GM19468 (cell line): ENCODE data around the gene ZMIZ2.

ENCODE experiments used
- ATAC-seq: cut with Tn5 transposase; IDR thresholded peaks from one replicate; pipeline ENCODE4 v1.9.1; 2021; ENCODE audit warnings: mild to moderate bottlenecking, moderate library complexity, moderate number of reproducible peaks; ENCODE audit not compliant: unreplicated experiment; ENCODE audit errors: extremely low read depth

Gene ZMIZ2

DNA sequence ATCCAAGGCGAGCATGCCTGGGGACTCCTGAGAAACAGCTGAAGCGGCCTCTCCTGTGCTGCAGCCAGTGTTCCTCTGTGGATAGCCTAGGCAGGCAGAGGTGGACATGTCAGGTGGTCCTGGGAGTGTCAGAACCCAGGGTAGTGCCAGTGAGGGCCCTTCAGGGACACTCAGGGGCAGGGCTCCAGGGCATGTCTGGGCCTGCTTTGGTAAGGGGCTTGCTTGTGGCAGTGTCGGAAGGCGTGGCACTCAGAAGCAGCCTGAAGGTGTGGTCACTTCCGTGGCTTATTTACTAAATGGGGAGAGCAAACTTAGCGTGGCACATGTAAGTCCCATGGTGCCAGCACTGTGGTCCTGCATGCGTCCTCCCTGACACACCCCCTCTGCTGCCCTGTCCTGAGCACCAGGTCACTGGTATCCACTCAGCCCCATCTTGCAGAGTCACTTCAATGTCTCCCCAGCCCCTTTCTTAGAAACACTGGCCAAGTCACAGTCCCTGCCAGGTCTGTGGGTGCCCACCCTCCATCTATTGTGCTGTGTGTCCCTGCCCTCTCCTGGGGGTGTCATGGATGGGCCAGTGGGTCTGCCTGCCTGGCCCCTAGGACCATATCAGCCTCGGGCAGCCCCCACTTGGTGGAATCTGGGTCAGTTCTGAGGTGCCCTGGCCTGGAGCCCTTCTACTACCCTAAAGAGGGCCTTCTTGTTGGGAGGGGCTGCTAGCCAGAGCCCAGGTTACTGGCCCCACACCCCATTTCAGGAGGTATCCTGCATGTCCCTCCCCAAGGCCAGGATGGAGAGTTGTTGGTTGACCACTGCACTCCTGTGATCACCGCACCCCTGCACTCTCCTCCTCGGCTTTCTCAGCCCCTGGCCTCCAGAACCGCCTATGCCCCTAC lies 6.4 kb downstream of the ZMIZ2 start:
- no peak for ATAC-seq

DNA sequence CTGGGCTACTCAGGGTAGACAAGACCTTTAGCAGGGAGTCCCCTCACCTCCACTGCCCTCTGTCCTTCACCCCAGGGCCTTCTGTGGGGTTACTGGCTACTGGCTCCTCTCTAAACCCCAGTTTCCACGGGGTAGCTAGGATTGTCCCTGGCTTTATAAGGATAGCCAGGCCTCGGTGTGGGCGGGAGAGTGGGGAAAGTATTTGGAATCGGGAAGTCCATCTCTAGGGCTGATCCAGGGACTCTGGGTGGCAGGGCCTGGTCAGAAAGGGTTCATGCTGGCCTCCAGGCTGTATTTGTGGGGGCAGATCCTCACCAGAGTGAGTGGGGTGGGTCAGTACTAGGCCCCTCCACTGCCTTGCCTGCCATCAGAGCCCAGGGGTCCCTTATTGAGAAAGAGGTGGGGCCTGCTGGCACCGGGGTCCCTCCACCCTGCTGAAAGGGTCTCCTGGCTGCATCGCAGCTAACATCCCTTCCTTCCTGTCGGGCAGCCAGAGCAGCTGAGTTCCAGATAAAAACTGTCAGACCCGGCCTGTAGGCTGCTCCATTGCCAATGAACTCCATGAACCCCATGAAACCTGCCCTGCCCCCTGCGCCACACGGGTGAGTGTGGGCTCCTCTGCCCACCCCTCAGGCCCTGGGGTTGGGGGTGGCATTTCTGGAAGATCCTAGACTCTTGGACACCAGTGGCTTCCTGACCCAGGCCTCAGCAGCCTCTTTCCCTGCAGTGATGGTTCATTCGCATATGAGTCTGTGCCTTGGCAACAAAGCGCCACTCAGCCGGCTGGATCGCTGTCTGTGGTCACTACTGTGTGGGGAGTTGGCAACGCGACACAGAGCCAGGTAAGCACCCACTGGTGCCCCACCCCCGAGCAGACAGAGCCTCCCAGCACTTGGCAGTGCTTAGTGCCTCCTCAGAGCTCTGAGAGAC lies 7.3 kb downstream of the ZMIZ2 start:
- ATAC-seq = no peak

DNA sequence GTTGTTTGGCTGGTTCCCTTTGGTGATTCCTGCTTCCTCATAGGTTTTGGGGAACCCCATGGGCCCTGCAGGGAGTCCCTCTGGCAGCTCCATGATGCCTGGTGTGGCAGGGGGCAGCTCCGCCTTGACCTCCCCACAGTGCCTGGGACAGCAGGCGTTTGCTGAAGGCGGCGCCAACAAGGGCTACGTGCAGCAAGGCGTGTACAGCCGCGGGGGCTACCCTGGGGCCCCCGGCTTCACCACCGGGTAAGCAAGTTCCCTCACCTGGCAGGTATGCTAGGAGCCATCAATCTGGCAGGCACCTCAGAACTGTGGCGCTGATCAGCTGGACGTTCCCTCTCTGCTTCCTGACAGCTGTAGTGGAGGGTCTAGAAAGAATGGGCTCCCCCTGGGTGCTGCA lies 8.3 kb downstream of the ZMIZ2 start:
- ATAC-seq = no peak

- no peak for ATAC-seq
Measured at GRCh38 chr7:44757311-44757710, 8.7 kb downstream of the ZMIZ2 start.

- no peak for ATAC-seq
Measured at GRCh38 chr7:44757739-44758138, 9.1 kb downstream of the ZMIZ2 start.

- ATAC-seq = no peak
Measured at GRCh38 chr7:44759246-44759645, 10.6 kb downstream of the ZMIZ2 start.

DNA sequence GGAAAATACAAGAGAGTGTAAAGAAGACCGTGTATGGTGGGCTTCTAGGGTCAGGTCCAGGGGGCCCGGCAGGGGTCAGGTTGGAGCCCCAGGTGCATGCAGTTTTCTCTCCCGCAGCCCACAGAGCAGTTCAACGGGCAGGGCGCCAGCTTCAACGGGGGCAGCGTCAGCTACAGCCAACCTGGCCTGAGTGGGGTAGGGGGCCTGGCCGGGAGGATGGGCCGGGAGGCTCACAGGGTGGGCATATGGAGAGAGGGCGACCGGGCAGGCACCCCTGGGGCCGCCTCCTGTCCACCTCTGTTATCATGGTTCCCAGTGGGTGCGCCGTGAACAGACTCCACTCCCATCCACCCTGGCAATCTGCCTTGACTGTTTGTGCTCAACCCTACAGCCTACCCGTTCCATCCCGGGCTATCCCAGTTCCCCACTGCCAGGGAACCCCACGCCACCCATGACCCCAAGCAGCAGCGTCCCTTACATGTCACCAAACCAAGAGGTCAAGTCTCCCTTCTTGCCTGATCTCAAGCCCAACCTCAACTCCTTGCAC lies 11.5 kb downstream of the ZMIZ2 start:
- ATAC-seq = no peak

DNA sequence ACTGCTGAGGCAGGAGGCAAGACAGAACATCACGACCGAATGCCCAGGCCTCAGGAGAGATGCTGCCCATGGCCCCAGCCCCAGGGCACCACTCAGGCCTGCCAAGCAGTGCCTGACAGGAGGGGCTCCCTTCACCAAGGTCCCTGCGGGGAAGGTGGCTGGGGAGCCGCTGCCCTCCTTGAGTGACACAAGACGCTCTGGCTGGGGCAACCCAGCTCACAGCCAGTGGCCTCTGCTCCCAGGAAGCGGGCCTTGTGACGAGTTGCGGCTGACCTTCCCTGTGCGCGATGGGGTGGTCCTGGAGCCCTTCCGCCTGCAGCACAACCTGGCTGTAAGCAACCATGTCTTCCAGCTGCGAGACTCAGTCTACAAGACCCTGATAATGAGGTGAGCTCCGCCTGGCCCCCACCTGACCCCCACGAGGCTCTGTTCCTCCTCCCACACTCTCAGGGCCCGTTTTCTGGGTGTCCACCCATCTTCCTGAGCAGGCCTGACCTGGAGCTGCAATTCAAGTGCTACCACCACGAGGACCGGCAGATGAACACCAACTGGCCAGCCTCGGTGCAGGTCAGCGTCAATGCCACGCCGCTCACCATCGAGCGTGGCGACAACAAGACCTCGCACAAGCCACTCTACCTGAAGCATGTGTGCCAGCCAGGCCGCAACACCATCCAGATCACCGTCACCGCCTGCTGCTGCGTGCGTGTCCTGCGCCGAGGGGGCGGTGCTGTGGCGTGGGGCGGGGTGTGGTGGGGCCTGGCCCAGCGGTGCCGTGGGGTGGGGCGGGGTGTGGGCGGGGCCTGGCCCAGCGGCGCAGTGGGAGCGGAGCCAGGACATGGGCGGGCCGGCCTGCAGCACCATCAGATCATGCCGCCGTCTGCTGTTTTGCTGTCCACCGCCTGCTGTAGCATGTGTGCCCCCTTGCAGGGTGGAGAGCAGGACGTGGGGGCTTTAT lies 12.8 kb downstream of the ZMIZ2 start:
- no peak for ATAC-seq

- no peak for ATAC-seq
Measured at GRCh38 chr7:44762300-44762699, 13.7 kb downstream of the ZMIZ2 start.

DNA sequence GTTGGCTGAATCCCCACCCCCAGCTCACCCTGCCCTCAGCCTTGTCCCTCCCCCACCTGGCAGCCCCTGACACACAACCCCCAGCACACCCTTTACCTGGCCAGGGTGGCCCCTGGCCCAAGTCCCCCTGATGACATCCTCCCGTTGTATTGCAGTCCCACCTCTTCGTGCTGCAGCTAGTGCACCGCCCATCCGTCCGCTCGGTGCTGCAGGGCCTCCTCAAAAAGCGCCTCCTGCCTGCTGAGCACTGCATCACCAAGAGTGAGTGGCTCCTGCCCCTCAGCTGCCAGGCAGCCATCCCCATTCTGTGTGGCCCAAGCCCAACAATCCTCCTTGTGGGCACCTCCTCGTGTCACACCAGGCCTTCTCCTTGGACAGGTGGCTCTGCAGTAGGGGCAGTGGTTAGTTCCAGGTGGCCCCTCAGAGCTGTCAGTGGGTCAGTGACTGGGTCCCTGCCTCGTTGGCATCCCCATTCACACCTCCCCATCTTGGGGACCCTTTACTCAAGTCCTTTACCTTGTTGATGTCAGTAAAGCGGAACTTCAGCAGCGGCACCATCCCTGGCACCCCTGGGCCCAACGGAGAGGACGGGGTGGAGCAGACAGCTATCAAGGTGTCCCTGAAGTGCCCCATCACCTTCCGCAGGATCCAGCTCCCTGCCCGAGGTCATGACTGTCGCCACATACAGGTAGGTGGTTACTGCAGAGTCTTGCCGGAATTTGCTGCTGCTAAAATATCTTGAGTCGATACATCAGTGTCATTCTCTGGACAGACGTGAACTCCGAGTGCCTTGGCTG lies 14.3 kb downstream of the ZMIZ2 start:
- ATAC-seq = no peak

DNA sequence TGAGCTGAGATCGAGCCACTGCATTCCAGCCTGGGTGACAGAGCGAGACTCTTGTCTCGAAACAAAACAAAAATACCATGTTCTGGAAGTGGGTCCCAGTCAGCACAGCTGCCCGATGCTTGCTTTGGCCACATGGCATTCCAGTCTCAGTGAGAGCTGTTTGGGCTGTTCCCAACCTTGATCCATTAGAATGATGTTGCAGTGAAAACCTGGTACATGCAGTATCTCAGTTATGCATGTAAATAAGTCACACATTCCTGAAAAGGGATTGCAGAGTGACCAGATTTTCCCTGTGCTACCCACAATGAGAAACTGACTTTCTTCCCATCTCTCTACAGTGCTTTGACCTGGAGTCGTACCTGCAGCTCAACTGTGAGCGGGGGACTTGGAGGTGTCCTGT lies 15.4 kb downstream of the ZMIZ2 start:
- no peak for ATAC-seq

- no peak for ATAC-seq
Measured at GRCh38 chr7:44764665-44765578, 16.3 kb downstream of the ZMIZ2 start.

- no peak for ATAC-seq
Measured at GRCh38 chr7:44765579-44766415, 17.1 kb downstream of the ZMIZ2 start.

DNA sequence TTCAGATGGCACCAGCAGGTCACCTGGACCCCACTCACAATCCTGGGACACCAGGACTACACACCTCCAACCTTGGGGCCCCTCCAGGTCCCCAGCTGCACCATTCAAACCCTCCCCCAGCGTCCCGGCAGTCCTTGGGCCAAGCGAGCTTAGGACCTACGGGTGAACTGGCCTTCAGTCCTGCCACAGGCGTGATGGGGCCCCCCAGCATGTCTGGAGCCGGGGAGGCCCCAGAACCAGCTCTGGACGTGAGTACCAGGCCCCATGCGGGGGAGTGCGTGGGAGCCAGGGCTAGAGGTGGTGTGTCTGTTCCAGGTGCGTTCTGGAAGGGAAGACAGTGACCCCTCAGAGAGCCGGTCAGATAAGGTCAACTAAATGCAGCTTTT lies 17.8 kb downstream of the ZMIZ2 start:
- ATAC-seq = no peak

- no peak for ATAC-seq
Measured at GRCh38 chr7:44767134-44767911, 18.7 kb downstream of the ZMIZ2 start.

DNA sequence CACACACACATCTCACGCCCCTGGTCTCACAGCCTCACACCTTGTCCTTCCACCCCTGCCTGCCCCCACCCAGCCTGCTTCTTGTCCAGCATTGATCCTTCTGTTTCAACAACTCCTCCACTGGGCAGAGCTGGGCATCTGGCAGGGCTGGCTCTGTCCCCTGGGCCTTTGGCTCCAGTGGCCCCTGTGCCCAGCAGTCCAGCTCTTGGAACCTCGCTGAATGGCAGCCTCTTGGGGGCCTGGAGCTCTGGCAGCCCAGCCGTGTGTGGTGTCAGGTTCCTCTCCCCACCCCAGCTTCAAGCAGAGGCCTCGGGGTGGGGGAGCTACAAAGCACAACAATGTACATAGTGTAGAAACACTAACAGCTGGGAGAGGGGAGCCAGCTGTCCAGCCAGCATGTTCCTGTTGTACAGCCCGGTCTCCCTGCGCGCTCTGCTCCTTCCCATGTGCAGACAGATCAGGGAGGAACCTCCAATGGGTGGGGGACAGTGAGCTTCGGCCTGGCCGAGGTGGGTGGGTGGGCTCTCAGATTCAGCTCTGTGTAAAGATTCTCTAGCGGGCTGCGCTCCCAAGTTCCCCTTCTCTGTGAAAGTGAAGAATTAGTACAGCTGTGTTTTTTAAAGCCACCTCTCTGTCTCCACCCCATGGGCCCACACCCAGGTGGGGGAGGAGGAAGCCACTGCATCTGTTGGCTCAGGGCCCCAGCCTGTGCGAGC lies 19.4 kb downstream of the ZMIZ2 start:
- ATAC-seq = no peak
